ENCODE results near the gene CDC42BPA. TPM values are rescaled to one million over a fixed set of nuclear protein-coding genes. Genes with fewer than 3 reads are reported as not detected.

Gene CDC42BPA
- total and polyA plus RNA-seq, 2 of the 13 experiments (the other 11 are each of a cell fraction or from before 2014, with no cell fraction given) = 6.5 to 16.0 TPM

DNA sequence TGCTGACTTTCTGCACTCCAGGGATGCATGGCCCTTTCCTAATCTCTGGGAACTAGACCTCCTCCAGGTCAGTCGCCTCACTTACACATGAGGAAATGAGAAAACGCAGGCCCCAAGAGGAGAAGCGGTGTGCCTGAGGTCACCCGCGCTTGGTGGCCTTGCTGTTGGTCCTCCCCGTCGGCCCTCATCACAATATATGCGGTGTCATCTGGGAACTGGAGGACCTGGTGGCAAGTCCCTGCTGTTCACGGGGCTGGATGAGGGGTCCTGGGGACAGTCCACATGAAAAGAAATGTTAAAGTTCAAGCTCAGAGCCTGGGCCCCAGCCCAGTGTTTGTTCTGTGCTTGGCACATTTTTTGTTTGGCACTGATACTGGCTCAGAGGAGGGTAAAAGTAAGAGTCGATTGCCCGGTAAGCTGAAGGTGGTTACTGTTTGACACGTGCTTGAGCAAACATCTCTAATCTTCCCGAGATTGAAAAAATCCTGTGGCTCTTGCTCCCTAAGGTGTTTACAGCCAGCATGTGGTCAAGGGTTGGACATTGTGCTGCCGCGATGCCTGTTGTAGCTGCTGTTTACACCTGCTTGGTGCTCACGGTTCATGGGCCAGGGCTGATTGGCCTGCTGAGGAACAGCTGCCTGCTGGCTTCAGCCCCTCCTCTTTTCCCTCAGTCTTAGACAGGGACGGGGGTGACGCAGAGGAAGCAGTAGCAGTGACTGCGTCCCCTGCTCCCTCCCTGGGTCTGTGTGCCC is 373.0 kb downstream of the CDC42BPA start (continued):
- TF ChIP-seq MAX (IDR thresholded peaks at IDR 0.05) = peak; percentile 97
- 0 out of 2 replicates have a peak, but pooled peaks have one; percentile 22 for TF ChIP-seq ZNF619 (CRISPR knock-in tag; IDR thresholded peaks at IDR 0.05)
- no peak; the same call in 1 of the 2 replicates for TF ChIP-seq PPARG (CRISPR knock-in tag; conservative IDR thresholded peaks at IDR 0.05)
- TF ChIP-seq, protein P1, sequence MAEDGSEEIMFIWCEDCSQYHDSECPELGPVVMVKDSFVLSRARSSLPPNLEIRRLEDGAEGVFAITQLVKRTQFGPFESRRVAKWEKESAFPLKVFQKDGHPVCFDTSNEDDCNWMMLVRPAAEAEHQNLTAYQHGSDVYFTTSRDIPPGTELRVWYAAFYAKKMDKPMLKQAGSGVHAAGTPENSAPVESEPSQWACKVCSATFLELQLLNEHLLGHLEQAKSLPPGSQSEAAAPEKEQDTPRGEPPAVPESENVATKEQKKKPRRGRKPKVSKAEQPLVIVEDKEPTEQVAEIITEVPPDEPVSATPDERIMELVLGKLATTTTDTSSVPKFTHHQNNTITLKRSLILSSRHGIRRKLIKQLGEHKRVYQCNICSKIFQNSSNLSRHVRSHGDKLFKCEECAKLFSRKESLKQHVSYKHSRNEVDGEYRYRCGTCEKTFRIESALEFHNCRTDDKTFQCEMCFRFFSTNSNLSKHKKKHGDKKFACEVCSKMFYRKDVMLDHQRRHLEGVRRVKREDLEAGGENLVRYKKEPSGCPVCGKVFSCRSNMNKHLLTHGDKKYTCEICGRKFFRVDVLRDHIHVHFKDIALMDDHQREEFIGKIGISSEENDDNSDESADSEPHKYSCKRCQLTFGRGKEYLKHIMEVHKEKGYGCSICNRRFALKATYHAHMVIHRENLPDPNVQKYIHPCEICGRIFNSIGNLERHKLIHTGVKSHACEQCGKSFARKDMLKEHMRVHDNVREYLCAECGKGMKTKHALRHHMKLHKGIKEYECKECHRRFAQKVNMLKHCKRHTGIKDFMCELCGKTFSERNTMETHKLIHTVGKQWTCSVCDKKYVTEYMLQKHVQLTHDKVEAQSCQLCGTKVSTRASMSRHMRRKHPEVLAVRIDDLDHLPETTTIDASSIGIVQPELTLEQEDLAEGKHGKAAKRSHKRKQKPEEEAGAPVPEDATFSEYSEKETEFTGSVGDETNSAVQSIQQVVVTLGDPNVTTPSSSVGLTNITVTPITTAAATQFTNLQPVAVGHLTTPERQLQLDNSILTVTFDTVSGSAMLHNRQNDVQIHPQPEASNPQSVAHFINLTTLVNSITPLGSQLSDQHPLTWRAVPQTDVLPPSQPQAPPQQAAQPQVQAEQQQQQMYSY (CRISPR knock-in tag; IDR thresholded peaks at IDR 0.05) = no peak
- no peak for TF ChIP-seq NKX3-1 (CRISPR knock-in tag; IDR thresholded peaks at IDR 0.05)
- TF ChIP-seq USF2 (IDR thresholded peaks at IDR 0.05; ENCODE audit: low read depth, low read length) = peak; percentile 25; the same call in 1 of the 2 replicates
- TF ChIP-seq USF2 (CRISPR knock-in tag; IDR thresholded peaks at IDR 0.05; ENCODE audit: borderline replicate concordance) = peak; percentile 49
- peak; percentile 60; the same call in 1 of the 2 replicates for TF ChIP-seq HDAC1 (CRISPR knock-in tag; IDR thresholded peaks at IDR 0.05)
- no peak for TF ChIP-seq GMEB1 (CRISPR knock-in tag; IDR thresholded peaks at IDR 0.05; ENCODE audit: borderline replicate concordance)
- peak; percentile 58; the same call in 1 of the 2 replicates for TF ChIP-seq CREBL2 (CRISPR knock-in tag; IDR thresholded peaks at IDR 0.05; ENCODE audit: borderline replicate concordance)
- TF ChIP-seq MTA3 (CRISPR knock-in tag; IDR thresholded peaks at IDR 0.05) = no peak
- TF ChIP-seq ZNF136 (CRISPR knock-in tag; IDR thresholded peaks at IDR 0.05; ENCODE audit: low read depth) = 0 out of 2 replicates have a peak, but pooled peaks have one; percentile 12
- TF ChIP-seq ZSCAN29 (CRISPR knock-in tag; conservative IDR thresholded peaks at IDR 0.05) = no peak
- peak in 1 of 2 experiments; percentile 74; a peak in 2 of 4 replicates for TF ChIP-seq KLF16 (CRISPR knock-in tag; IDR thresholded peaks at IDR 0.05)
- no peak for TF ChIP-seq ZNF547 (CRISPR knock-in tag; IDR thresholded peaks at IDR 0.05)
- no peak for TF ChIP-seq ZFP36L2 (CRISPR knock-in tag; IDR thresholded peaks at IDR 0.05)
- peak; percentile 12; the same call in 1 of the 2 replicates for TF ChIP-seq ZMYM3 (CRISPR knock-in tag; IDR thresholded peaks at IDR 0.05)
- no peak for TF ChIP-seq CHCHD3 (CRISPR knock-in tag; IDR thresholded peaks at IDR 0.05)
- TF ChIP-seq JARID2 (CRISPR knock-in tag; IDR thresholded peaks at IDR 0.05; ENCODE audit: insufficient replicate concordance) = no peak
- no peak for TF ChIP-seq MTF2 (CRISPR knock-in tag; IDR thresholded peaks at IDR 0.05; ENCODE audit: borderline replicate concordance)
- no peak for TF ChIP-seq SMARCE1 (IDR thresholded peaks at IDR 0.05; ENCODE audit: borderline replicate concordance)
